Measurements from ENCODE around the gene SUN5.
"Not testable (repeated sequence)": the region's sequence is repeated elsewhere in the genome, so short reads cannot be mapped to it uniquely, and the experiment has no call there.

The SUN5 gene

GRCh38 chr20:32970973-32971300 is 33.3 kb downstream of the SUN5 start:
- no peaks in the 10 kb centered on the region for H3K36me3 Mint-ChIP-seq (ENCODE audit: low read depth)
- H3K27ac Mint-ChIP-seq, result no peak overlapping the region
- H3K9me3 Mint-ChIP-seq, result no peaks in the 10 kb centered on the region
- no peaks in the 10 kb centered on the region for H3K27me3 Mint-ChIP-seq
- H3K4me3 Mint-ChIP-seq, result peak overlapping the region; percentile 15
- no peaks in the 10 kb centered on the region for H3K4me1 Mint-ChIP-seq (ENCODE audit: low read depth)

DNA sequence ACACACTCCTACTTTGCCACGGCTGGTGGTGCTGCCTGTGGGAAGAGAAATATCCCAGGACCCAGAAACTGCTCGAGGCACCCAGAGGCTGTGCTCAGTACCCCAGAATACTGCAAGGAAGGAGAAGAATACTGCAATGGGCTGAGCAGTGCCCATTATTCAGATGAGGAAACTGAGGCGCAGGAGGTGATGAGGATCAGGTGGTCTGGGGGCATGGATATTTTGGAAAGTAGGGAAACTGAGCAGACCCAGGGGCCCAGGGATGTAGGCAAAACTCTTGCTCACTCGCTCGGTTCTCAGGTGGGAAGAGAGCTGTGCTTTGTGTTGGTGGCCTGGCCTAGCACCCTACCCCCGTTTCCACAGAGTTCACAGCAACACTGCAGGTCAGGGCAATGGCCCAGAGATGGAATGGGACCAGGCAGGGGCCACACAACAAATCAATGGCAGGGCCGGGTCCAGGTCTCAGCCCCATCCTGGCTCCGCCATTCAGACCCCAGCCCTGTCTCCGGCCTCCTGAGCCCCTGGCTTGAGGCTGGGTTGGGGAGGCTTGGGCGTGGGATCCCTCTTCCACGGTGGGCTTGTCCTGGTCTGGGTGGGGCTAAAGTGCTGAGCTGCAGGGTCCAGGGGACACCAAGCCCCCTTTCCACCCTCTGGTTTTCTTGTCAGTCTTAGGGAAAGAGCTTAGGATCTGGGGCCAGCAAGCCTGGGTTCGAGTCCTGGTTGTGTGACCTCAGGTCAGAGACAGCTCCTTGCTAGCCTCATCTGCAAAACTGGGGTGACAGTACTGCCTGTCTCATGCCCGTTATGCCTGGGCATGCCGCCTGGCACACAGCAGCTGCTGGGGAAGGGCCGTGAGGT is 33.9 kb downstream of the SUN5 start:
- H3K36me3 Mint-ChIP-seq (ENCODE audit: low read depth), result no peaks in the 10 kb centered on the region
- no peaks in the 10 kb centered on the region for H3K27me3 Mint-ChIP-seq
- peaks cover 2% of the 10 kb centered on the region for H3K4me1 Mint-ChIP-seq (ENCODE audit: low read depth)
- H3K9me3 Mint-ChIP-seq, result no peaks in the 10 kb centered on the region
- H3K27ac Mint-ChIP-seq, result no peak overlapping the region
- H3K4me3 Mint-ChIP-seq, result no peak overlapping the region

DNA sequence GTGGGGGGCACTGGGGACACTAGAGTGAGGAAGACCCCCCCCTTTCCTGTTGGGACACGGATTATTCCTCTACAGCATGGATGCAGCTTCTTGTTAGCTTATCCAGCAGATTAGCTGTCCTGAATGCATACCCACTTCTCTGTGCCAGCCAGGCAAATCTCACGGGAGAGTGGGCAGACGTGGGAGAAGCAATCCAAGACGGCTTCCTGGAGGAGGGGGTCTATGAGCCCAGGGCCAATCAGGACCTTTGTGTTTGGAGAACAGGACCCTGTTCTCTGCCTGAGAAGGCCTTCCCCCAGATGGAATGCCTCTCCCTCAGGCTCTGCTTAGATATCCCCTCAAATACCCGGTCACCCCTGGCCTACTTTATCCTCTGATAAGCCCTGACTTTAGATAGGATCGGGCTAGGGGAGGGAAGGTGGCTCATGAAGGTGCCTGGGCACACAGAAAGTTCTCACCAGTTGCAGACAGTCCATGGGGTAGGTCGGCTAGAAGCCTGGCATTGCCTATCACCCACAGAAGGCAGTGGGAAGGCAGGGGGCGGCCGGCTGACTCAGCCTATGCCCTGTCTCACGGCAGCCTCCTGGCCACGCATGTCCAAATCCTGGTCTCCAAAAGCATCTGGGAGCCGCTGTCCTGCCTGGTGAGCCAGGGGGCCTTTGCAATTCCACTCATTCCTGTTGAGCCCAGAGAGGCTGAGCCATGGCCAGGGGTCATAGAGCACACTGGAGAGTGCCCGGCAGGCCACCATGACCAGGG is 34.7 kb downstream of the SUN5 start:
- Mint-ChIP-seq H3K27ac (no peak overlapping the region), H3K4me1 (ENCODE audit: low read depth) (peaks cover 6% of the 10 kb centered on the region), H3K36me3 (ENCODE audit: low read depth) (no peaks in the 10 kb centered on the region), H3K4me3 (no peak overlapping the region), H3K9me3 (no peaks in the 10 kb centered on the region), H3K27me3 (no peaks in the 10 kb centered on the region)

DNA sequence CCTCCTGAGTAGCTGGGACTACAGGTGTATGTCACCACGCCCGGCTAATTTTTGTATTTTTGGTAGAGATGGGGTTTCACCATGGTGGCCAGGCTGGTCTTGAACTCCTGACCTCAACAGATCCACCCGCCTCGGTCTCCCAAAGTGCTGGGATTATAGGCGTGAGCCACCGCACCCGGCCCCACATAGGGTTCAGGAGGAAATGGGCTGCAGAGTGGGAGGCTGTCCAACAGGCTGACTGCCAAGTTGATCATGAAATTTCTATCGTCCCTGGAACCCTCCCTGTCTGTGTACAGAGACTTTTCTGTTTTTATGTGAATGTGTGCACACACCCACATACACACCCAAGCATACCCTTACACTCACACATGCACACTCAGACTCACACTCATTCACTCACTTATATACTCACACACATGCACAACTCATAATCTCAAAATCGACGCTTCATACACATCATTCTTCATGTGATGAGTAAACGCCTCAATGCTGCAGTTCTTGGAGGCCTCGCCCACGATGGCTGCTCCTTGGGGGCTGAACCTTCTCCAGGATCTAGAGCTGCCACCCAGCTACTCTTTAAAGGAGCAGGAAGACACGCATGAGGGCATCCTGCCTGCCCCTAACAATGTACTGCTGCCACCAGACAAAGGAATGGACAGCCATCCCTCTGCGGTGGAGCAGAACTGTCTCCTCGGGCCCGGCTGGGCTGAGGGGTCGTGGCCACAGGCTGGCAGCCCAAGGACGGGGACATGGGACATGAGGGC is 35.6 kb downstream of the SUN5 start:
- no peaks in the 10 kb centered on the region for H3K36me3 Mint-ChIP-seq (ENCODE audit: low read depth)
- H3K27ac Mint-ChIP-seq, result no peak overlapping the region
- peaks cover 6% of the 10 kb centered on the region for H3K4me1 Mint-ChIP-seq (ENCODE audit: low read depth)
- no peaks in the 10 kb centered on the region for H3K9me3 Mint-ChIP-seq
- H3K27me3 Mint-ChIP-seq, result no peaks in the 10 kb centered on the region
- H3K4me3 Mint-ChIP-seq, result peak overlapping the region; percentile 0

GRCh38 chr20:32967961-32968457 is 36.2 kb downstream of the SUN5 start:
- H3K4me3 Mint-ChIP-seq, result peak overlapping the region; percentile 0
- H3K36me3 Mint-ChIP-seq (ENCODE audit: low read depth), result no peaks in the 10 kb centered on the region
- H3K27me3 Mint-ChIP-seq, result no peaks in the 10 kb centered on the region
- no peak overlapping the region for H3K27ac Mint-ChIP-seq
- peaks cover 9% of the 10 kb centered on the region for H3K4me1 Mint-ChIP-seq (ENCODE audit: low read depth)
- H3K9me3 Mint-ChIP-seq, result no peaks in the 10 kb centered on the region

DNA sequence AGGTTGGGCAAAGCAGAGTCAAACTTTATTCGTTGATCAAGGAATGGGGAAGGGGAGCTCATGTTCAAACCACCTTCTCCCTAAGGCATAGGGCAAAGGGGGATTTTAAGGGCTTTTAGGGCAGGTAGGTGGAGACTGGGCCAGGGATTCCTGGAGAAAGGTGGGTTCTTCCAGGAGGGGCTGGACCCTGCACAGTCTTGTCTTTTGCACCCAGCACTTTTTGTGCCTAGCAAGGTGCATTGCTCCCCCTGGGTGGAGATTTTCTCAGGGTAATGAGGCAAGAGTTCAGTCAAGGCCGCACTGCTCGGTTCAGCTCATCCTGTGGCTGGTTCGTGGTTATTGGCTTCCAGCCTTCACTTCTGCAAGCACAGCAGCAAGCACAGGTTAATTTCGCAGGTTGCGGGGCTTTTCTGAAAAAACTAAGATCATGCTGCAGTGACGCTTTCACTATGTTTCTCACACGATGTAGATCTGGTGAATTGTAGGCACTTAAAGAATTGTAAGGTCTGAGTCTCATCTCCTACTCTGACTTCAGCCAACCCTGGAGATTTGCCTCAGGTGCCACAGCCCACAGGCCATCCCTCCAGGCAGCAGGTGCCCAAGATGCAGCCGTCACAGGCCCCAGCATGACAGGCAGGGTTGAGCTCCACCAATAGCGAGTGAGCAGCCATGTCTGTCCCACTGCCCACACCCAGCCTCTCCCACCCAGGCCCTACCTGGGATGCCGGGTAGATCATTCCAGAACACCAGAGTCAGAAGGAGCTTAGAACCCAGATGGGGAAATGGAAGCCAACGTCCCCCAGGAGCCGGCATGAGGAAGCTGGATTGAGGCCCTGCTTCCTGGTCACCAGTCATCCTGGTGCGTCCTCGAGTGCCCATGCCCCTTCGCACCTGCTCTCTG is 37.1 kb downstream of the SUN5 start:
- Mint-ChIP-seq H3K4me3 (peak overlapping the region; percentile 26), H3K4me1 (ENCODE audit: low read depth) (peaks cover 9% of the 10 kb centered on the region), H3K9me3 (no peaks in the 10 kb centered on the region), H3K36me3 (ENCODE audit: low read depth) (no peaks in the 10 kb centered on the region), H3K27ac (no peak overlapping the region), H3K27me3 (no peaks in the 10 kb centered on the region)

DNA sequence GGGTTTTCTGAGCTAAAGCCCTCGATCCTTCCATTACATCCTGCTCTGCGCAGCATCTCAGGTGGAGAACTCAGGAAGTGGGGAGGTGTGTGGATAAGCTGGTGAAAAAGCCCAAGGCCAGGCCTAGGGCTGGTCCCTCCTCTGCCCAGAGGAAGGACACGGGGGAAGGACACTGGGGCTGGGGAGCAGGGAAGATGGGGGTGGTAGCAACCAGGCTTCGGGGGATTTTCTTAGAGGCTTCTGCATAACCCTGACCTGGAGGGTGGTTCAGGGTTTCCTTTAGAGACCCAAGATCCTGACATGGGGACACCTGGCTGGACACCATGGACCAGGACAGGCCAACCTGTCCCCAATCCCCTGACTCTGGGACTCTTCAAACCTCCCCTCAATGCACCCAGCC is 37.9 kb downstream of the SUN5 start:
- Mint-ChIP-seq H3K27ac (no peak overlapping the region), H3K27me3 (no peaks in the 10 kb centered on the region), H3K4me3 (no peak overlapping the region), H3K36me3 (ENCODE audit: low read depth) (no peaks in the 10 kb centered on the region), H3K9me3 (no peaks in the 10 kb centered on the region), H3K4me1 (ENCODE audit: low read depth) (peaks cover 9% of the 10 kb centered on the region)

GRCh38 chr20:32965581-32966373 is 38.5 kb downstream of the SUN5 start:
- Mint-ChIP-seq H3K27ac (no peak overlapping the region), H3K4me3 (no peak overlapping the region), H3K9me3 (no peaks in the 10 kb centered on the region)

GRCh38 chr20:32965115-32965514 is 39.1 kb downstream of the SUN5 start:
- no peaks in the 10 kb centered on the region for H3K27me3 Mint-ChIP-seq
- H3K4me3 Mint-ChIP-seq, result no peak overlapping the region
- no peaks in the 10 kb centered on the region for H3K36me3 Mint-ChIP-seq (ENCODE audit: low read depth)
- peaks cover 9% of the 10 kb centered on the region for H3K4me1 Mint-ChIP-seq (ENCODE audit: low read depth)
- no peak overlapping the region for H3K27ac Mint-ChIP-seq
- no peaks in the 10 kb centered on the region for H3K9me3 Mint-ChIP-seq

More at GRCh38 chr20:32965581-32966373, 38.5 kb downstream of the SUN5 start:
- Mint-ChIP-seq H3K27me3 (no peaks in the 10 kb centered on the region), H3K4me1 (ENCODE audit: low read depth) (peaks cover 9% of the 10 kb centered on the region), H3K36me3 (ENCODE audit: low read depth) (no peaks in the 10 kb centered on the region)

DNA sequence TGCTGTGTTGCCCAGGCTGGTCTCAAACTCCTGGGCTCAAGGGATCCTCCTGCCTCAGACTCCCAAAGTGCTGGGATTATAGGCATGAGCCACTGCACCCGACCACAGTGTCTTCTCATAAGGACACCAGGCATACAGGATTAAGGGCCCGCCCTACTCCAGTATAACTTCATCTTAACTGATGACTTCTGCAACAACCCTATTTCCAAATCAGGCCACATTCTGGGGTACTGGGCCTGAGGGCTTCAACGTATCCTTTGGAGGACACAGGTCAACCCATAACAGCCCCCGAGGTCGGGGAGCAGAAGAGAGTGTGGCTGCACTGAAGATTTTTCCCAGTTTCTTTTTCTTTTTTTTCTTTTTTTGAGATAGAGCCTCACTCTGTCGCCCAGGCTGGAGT is 39.7 kb downstream of the SUN5 start:
- Mint-ChIP-seq H3K27me3 (no peaks in the 10 kb centered on the region), H3K27ac (no peak overlapping the region), H3K36me3 (ENCODE audit: low read depth) (no peaks in the 10 kb centered on the region), H3K4me3 (no peak overlapping the region), H3K9me3 (no peaks in the 10 kb centered on the region), H3K4me1 (ENCODE audit: low read depth) (peaks cover 9% of the 10 kb centered on the region)

DNA sequence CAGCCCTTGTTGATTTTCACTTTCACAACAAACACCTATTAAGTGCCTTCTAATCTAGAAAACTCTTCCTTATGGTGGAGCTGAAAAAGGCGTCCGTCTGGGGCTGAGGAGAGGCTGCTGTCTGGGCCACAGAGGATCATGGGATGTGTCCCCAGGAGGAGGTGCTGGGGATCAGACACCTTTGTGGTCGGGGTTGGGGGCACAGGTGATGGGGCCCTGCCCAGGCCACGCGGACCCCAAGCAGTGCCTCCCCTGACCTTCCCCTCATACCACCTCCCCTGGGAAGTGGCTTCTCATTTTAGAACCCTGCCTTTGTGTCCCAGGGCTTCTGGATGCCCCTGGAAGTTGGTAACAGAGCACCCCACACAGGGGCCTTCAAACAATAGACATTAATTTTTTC is 41.1 kb downstream of the SUN5 start:
- H3K36me3 Mint-ChIP-seq (ENCODE audit: low read depth), result no peaks in the 10 kb centered on the region

DNA sequence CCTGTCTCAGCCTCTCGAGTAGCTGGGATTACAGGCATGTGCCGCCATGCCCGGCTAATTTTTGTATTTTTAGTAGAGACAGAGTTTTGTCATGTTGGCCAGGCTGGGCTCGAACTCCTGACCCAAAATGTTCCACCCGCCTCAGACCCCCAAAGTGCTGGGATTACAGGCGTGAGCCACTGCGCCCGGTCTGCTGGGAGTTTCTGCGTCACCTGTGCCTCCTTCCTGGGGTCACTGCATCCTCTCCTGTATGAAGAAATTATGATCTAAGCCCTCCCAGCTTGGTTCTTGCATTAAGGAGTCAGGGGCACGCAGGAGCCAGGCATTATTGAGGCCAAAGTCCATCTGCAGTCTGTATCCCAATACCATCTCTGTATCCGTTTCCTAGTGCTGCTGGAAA is 41.6 kb downstream of the SUN5 start:
- not testable (repeated sequence) for H3K27ac Mint-ChIP-seq, H3K4me3 Mint-ChIP-seq

More for the DNA sequence above, 41.1 kb downstream of the SUN5 start:
- Mint-ChIP-seq H3K27ac (no peak overlapping the region), H3K9me3 (peaks cover 8% of the 10 kb centered on the region), H3K4me3 (no peak overlapping the region), H3K27me3 (no peaks in the 10 kb centered on the region), H3K4me1 (ENCODE audit: low read depth) (peaks cover 9% of the 10 kb centered on the region)

GRCh38 chr20:32962053-32962452 is 42.2 kb downstream of the SUN5 start:
- H3K4me3 Mint-ChIP-seq, result no peak overlapping the region
- H3K36me3 Mint-ChIP-seq (ENCODE audit: low read depth), result no peaks in the 10 kb centered on the region
- peaks cover 9% of the 10 kb centered on the region for H3K4me1 Mint-ChIP-seq (ENCODE audit: low read depth)
- no peak overlapping the region for H3K27ac Mint-ChIP-seq
- H3K9me3 Mint-ChIP-seq, result peaks cover 17% of the 10 kb centered on the region
- H3K27me3 Mint-ChIP-seq, result no peaks in the 10 kb centered on the region

More for the DNA sequence above, 41.6 kb downstream of the SUN5 start:
- not testable (repeated sequence) for H3K36me3 Mint-ChIP-seq (ENCODE audit: low read depth); H3K4me1 Mint-ChIP-seq (ENCODE audit: low read depth); H3K27me3 Mint-ChIP-seq
- H3K9me3 Mint-ChIP-seq, result peaks cover 13% of the 10 kb centered on the region
